22Rv1 (cell line): ENCODE results near the gene CST7.

ENCODE experiments used
- CTCF ChIP-seq: fragments of 450-650 bp; IDR thresholded peaks from 2 replicates; pipeline ENCODE4 v1.5.1; 2017; ENCODE audit warnings: mild to moderate bottlenecking
- ZFX ChIP-seq: fragments of 450-650 bp; IDR thresholded peaks from 2 replicates; pipeline ENCODE4 v1.6.1; 2017; ENCODE audit warnings: antibody characterized with exemption, borderline replicate concordance

- TF ChIP-seq CTCF (no peak), ZFX (no peak)
Measured at GRCh38 chr20:24986436-24987015, 37.5 kb downstream of the CST7 start.
